Mucosa of descending colon (tissue), 3 donors: ENCODE data around the gene ELF2. TPM values are rescaled to one million over a fixed set of nuclear protein-coding genes. Genes with fewer than 3 reads are reported as not detected.
"Not testable (repeated sequence)": the region's sequence is repeated elsewhere in the genome, so short reads cannot be mapped to it uniquely, and the experiment has no call there.

ENCODE experiments used
- ATAC-seq: fragments of 200-7000 bp; cut with Tn5 transposase; one replicate; pipeline ENCODE4 v1.9.1; 2020; ENCODE audit warnings: mild to moderate bottlenecking, moderate library complexity
- DNase-seq, 3 donors: peaks; one replicate each; pipeline ENCODE4 v3.0.0-alpha.2; 2020
- H3K36me3 ChIP-seq: fragments of 200-600 bp; one replicate; pipeline ENCODE4 v1.8.0; 2021; ENCODE audit warnings: low read depth, mild to moderate bottlenecking
- H3K4me1 ChIP-seq: fragments of 200-600 bp; one replicate; pipeline ENCODE4 v1.8.0; 2021; ENCODE audit warnings: low read depth, mild to moderate bottlenecking
- H3K4me3 ChIP-seq: fragments of 200-600 bp; one replicate; pipeline ENCODE4 v1.8.0; 2021; ENCODE audit warnings: mild to moderate bottlenecking
- H3K9me3 ChIP-seq: fragments of 200-600 bp; one replicate; pipeline ENCODE4 v1.8.0; 2021; ENCODE audit warnings: mild to moderate bottlenecking
- CTCF ChIP-seq: fragments of 200-600 bp; IDR thresholded peaks from one replicate; pipeline ENCODE4 v1.8.0; 2022; ENCODE audit warnings: antibody characterized with exemption, mild to moderate bottlenecking
- intact Hi-C, 2 donors: fragments of 100-400 bp; cut with DNase I in 1 of 2; cut with micrococcal nuclease in 1 of 2; formaldehyde crosslinking; loops; one replicate each; pipeline versions ENCODE4 v1.11.0 to v1.11.1; 2022; cut with DNase I, micrococcal nuclease
- total RNA-seq, 3 donors: library from RNA; stranded (reverse); fragmentation: NEBNext Ultra II Directional in 2 of 3; extraction: Animal tissue kit (Norgen Biotek cat#: 25700) in 2 of 3; gene quantifications; one replicate each; pipeline versions ENCODE4 v1.2.1 to v1.2.4, GENCODE V29; 2021 to 2023
- donor health status: DM: no; HTN: no; CAD: no; lungs with moderate emphysema.
- donor health status: DM: no; HTN: no; CAD: no.
- donor health status: DM: no; HTN: yes; CAD: no.

The ELF2 gene
- total RNA-seq, 3 donors from 2014 or later = 34.9 to 67.2 (median 51.9) TPM

DNA sequence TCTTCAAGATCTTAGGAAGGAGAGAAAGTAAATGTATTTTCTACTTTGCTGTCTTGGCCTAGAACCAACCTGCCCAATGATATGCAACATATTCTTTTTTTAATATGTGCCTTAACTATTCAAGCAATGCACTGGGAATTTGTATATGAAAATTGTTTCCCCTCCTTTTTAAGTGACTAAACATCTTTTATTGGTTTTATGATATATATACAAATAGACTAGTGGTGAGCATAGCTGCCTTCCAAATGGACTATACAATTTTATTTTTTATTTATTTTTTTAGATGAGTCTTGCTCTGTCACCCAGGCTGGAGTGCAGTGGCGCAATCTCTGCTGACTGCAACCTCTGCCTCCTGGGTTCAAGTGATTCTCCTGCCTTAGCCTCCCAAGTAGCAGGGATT, 151.2 kb downstream of the ELF2 start:
- Histone ChIP-seq H3K4me3 (no peak overlapping the region), H3K9me3 (no peaks in the 10 kb centered on the region), H3K36me3 (no peaks in the 10 kb centered on the region), H3K4me1 (no peaks in the 10 kb centered on the region)
- TF ChIP-seq CTCF = no peak
- ATAC-seq = no peak
- DNase-seq = no peak
- intact Hi-C loops = no loop called here

DNA sequence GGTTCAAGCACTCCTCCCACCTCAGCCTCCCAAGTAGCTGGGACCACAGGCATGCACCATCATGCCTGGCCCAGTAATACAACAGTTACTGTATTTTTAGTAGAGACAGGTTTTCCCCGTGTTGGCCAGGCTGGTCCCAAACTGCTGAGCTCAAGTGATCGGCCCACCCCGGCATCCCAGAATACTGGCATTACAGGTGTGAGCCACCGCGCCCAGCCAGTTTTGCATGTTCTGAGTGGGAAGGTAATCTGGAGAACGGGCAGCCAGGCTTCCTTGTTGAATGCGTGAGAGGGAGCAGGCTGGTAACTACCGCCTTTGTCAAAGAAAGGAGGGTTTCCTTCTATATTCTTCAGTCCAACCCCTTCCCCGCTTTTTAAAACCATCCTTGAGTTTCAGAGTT, 152.3 kb downstream of the ELF2 start:
- Histone ChIP-seq H3K9me3 (no peaks in the 10 kb centered on the region), H3K36me3 (no peaks in the 10 kb centered on the region), H3K4me3 (no peak overlapping the region), H3K4me1 (no peaks in the 10 kb centered on the region)
- intact Hi-C loops = no loop called here
- TF ChIP-seq CTCF = no peak
- ATAC-seq (no peak), DNase-seq (no peak)

DNA sequence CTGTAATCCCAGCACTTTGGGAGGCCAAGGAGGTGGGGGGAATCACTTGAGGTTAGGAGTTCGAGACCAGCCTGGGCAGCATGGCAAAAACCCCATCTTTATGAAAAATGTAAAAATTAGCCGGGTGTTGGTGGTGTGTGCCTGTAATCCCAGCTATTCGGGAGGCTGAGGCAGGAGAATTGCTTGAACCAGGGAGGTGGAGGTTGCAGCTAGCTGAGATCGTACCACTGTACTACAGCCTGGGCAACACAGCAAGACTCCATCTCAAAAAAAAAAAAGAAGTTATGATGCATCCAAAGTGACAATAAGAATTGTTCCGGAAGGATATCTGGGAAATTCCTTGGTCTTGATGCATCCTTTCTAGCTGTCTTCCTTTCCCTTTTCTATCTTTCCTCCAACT, 154.2 kb downstream of the ELF2 start:
- ATAC-seq (no peak), DNase-seq (no peak)
- intact Hi-C loops = no loop called here
- H3K36me3 ChIP-seq = no peaks in the 10 kb centered on the region
- no peak overlapping the region for H3K4me3 ChIP-seq
- no peaks in the 10 kb centered on the region for H3K9me3 ChIP-seq
- TF ChIP-seq CTCF = no peak
- H3K4me1 ChIP-seq = no peaks in the 10 kb centered on the region

DNA sequence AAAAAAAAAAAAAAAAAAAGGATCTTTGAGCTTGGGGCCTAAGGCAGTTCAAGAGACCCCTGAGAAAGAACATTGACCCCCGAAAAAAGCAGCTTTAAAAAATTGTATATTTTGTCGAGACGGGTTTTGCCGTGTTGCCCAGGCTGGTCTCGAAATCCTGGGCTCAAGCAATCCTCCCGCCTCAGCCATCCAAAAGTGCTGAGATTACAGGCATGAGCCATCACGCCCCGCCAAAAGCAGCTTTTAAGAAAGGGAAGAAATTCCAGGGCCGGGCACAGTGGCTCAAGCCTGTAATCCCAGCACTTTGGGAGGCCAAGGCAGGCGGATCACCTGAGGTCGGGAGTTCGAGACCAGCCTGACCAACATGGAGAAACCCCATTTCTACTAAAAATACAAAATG, 155.9 kb downstream of the ELF2 start:
- H3K4me3 ChIP-seq, H3K9me3 ChIP-seq, DNase-seq, intact Hi-C loops, H3K4me1 ChIP-seq, H3K36me3 ChIP-seq, ATAC-seq: not testable (repeated sequence)

DNA sequence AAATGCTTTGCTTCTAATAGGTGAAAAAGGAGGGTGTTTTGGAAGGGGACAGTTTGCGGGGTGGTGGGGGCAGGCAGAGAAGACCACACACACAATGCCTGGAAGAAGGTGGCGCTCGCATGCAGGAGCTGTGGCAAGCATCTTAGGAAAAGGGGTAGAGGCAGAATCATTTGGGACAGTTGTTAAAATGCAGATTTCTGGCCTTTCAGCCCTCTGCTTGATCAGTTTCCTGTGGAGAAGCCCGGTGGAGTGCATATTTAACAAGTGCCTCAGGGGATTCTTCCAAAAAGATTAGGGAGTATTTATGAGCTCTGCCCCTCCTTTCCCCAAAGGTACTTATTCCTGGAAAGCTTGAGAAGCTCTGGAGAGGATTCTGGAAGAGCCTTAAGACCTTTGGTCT, 156.6 kb downstream of the ELF2 start:
- ATAC-seq (no peak), DNase-seq (no peak)
- H3K36me3 ChIP-seq = no peaks in the 10 kb centered on the region
- TF ChIP-seq CTCF = no peak
- H3K4me3 ChIP-seq = no peak overlapping the region
- no peaks in the 10 kb centered on the region for H3K9me3 ChIP-seq
- H3K4me1 ChIP-seq = peaks cover under 1% of the 10 kb centered on the region
- intact Hi-C loops = no loop called here

DNA sequence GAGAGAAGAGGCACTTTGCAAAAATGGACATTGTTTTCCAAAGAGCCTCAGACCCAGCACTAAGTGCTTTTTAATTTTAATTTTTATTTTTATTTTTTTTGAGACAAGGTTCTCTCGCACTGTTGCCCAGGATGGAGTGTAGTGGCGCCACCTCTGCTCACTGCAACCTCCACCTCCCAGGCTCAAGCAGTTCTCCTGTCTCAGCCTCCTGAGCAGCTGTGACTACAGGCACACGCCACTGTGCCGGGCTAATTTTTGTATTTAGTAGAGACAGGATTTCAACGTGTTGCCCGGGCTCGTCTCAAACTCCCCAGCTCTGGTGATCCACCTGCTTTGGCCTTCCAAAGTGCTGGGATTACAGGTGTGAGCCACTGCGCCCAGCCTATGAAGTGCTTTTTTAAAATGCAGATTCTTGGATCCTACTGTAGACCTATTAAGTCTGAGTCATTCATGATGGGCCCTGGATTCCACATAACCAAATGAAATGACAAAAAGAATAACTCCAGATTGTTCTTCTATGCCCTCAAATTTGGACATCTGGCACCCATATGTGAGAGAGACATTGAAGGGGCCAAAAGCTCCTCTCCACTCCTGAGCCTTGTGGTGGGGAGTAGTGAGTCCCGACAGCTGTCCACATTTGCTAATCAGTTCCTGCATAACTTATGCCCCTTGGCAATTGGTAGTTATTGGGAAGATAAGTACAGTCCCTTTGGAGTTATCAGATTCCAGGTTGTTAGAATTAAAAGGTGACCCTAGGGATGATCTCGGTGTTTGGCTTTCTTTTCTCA, 157.9 kb downstream of the ELF2 start:
- Histone ChIP-seq H3K36me3 (no peaks in the 10 kb centered on the region), H3K4me3 (no peak overlapping the region), H3K9me3 (no peaks in the 10 kb centered on the region), H3K4me1 (peaks cover 10% of the 10 kb centered on the region)
- intact Hi-C loops = no loop called here
- no peak for ATAC-seq
- no peak for TF ChIP-seq CTCF
- no peak for DNase-seq
